Measurements from ENCODE around the gene TENT4B.
A peak's percentile ranks its signal among the peaks of the same experiment; 100 is the strongest.
"Not testable (repeated sequence)": the region's sequence is repeated elsewhere in the genome, so short reads cannot be mapped to it uniquely, and the experiment has no call there.

Gene TENT4B

DNA sequence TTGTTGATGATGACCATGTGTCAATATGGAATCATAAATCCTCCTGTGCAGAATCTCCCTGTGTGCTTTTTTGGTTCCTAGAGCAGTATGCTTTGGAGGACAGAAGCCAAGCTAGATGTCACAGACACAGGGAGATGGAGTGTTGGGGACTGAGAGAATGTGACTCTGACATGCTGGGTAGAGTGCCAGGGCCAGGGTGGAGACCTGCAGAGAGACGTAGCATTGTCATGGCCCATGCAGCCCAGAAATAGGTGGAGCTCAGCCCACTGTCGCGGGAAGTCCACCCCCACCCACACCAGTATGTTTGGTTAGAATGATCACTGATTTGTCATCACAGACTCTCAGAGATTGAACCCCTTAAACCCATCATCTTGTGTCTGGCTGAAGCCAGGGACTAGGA, 74.0 kb downstream of the TENT4B start:
- Mint-ChIP-seq H3K36me3 (ENCODE audit: low read depth) (peaks cover 16% of the 10 kb centered on the region), H3K27me3 (no peaks in the 10 kb centered on the region), H3K4me1 (peaks cover 19% of the 10 kb centered on the region), H3K4me3 (no peak overlapping the region), H3K27ac (no peak overlapping the region), H3K9me3 (no peaks in the 10 kb centered on the region)
- peak; percentile 49 for ATAC-seq
- no peak for DNase-seq

DNA sequence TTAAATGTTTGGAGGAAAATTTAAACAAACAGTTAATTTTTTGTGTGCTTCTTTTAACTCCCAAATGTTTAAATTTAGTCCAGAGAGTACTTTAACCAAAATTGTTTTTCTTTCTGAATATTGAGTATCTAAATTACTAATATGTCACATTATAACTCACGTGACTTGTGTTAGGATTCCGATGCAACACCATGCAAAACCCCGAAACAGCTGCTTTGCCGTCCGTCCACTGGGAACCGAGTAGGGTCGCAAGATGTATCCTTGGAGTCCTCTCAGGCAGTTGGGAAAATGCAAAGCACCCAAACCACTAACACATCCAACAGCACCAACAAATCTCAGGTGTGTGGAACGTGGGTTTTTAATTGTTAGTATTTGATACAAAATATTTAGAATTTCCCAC, 74.6 kb downstream of the TENT4B start:
- Mint-ChIP-seq H3K9me3 (no peaks in the 10 kb centered on the region), H3K4me1 (peaks cover 19% of the 10 kb centered on the region), H3K27ac (no peak overlapping the region), H3K36me3 (ENCODE audit: low read depth) (peaks cover 16% of the 10 kb centered on the region), H3K4me3 (no peak overlapping the region), H3K27me3 (no peaks in the 10 kb centered on the region)
- DNase-seq (no peak), ATAC-seq (no peak)

DNA sequence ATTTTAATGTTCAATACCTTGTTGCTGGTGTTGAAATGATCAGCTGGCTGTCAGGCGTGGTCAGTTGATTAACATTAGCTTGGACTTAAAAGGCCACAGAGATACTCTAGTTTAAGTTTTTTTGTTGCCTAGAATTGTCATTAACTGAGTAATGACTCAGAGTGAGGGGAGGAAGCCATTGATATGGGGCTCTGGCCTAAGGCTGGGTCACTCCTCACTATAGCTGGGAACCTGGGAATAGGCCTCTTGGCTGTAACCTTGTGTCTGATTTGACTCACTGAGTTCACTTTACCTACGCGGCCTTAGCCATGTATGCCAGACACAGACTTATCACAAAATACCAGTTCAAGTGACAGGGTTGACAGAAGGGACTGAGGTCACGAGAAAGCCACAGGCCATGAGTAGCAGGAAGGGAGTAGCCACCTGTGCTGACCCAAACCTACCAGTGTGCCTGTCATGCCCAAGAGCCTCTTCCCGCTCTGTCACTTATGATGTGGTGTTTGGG, 75.3 kb downstream of the TENT4B start:
- peaks cover 19% of the 10 kb centered on the region for H3K4me1 Mint-ChIP-seq
- peaks cover 16% of the 10 kb centered on the region for H3K36me3 Mint-ChIP-seq (ENCODE audit: low read depth)
- ATAC-seq (peak; percentile 77), DNase-seq (no peak)
- no peak overlapping the region for H3K27ac Mint-ChIP-seq
- H3K9me3 Mint-ChIP-seq: no peaks in the 10 kb centered on the region
- H3K27me3 Mint-ChIP-seq: no peaks in the 10 kb centered on the region
- no peak overlapping the region for H3K4me3 Mint-ChIP-seq

DNA sequence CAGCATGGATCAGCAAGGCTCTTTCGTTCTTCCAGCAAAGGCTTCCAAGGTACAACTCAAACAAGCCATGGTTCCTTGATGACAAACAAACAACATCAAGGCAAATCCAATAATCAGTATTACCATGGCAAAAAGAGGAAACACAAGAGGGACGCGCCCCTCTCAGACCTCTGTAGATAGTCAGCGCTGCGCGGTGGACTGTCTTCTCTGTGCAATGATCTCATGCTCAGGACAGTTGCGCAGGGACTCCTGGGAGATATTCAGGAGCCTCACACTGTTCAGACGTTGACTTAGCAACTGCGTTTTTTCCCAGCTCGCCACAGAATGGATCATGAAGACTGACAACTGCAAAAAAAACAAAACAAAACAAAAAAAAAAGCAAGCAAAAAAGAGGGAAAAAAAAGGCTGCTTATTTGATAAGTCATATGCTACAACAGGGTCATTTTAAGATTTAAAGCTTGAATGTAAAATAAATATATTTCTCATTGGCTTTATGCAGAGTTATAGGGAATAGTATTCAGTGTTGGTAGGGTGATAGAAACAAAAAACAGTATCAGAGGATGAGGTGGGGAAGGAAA, 76.1 kb downstream of the TENT4B start:
- Mint-ChIP-seq H3K27me3 (no peaks in the 10 kb centered on the region), H3K36me3 (ENCODE audit: low read depth) (peaks cover 16% of the 10 kb centered on the region), H3K4me3 (no peak overlapping the region), H3K9me3 (no peaks in the 10 kb centered on the region), H3K4me1 (peaks cover 19% of the 10 kb centered on the region), H3K27ac (no peak overlapping the region)
- ATAC-seq (no peak), DNase-seq (no peak)

DNA sequence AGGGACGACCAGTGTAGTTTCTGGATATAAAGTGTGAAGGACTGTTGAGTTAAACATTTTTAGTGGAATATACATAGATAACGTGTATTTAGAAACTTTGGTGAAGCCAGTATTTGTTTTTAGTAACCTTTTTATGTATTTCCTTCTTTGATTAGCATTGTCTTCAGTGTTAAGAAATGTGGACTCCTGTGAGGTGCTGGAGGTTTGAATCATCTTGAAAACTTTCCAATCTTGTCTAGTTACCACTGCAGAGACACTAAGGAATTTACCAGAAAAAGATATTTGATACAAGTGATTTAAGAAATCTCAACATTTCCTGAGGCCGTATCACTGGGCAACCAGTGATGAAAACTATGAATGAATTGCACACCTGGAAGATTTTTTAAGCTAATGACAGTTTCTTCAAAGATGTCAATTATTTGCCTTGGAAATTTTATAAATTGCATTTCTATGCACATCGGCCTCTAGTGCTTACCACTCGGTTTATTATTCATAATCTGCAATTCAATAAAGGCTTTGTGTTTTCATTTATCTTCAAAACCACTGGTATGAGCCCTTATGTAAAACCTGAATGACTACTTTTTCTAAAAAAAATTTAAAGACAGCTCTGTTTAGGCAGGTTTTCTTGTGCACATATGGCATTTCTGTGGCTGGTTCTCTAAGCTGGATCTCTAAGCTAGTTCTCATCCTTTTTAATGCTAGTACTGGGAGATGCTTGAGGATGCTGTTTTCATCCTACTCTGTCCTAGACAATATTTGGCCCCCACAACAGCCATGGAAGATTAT, 81.9 kb downstream of the TENT4B start:
- no peaks in the 10 kb centered on the region for H3K9me3 Mint-ChIP-seq
- no peak for ATAC-seq
- H3K4me3 Mint-ChIP-seq: no peak overlapping the region
- H3K4me1 Mint-ChIP-seq: no peaks in the 10 kb centered on the region
- H3K27ac Mint-ChIP-seq: no peak overlapping the region
- H3K27me3 Mint-ChIP-seq: no peaks in the 10 kb centered on the region
- peaks cover 1% of the 10 kb centered on the region for H3K36me3 Mint-ChIP-seq (ENCODE audit: low read depth)
- DNase-seq: no peak

DNA sequence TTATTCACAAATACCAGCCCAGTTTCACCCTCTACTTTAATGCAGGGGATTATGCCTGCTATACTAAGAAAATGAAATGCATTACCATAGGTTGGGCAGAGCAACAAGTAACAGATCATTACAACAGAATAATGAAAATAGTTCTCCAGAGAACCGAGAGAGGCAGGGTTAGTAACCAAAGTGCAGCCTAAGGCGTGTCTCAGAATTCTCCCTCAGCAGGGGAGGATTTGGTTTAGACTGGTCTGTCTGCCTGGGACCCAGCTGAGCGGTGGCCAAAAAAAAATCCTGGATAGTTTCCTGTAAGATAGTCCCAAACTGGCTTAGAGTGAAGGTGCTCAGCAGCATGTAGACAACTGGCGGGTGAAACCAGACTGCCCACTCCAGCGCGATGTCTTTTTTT, 82.5 kb downstream of the TENT4B start:
- DNase-seq (no peak), ATAC-seq (no peak)
- Mint-ChIP-seq H3K4me3 (no peak overlapping the region), H3K4me1 (no peaks in the 10 kb centered on the region), H3K36me3 (ENCODE audit: low read depth) (peaks cover 1% of the 10 kb centered on the region), H3K9me3 (no peaks in the 10 kb centered on the region), H3K27ac (no peak overlapping the region), H3K27me3 (no peaks in the 10 kb centered on the region)

DNA sequence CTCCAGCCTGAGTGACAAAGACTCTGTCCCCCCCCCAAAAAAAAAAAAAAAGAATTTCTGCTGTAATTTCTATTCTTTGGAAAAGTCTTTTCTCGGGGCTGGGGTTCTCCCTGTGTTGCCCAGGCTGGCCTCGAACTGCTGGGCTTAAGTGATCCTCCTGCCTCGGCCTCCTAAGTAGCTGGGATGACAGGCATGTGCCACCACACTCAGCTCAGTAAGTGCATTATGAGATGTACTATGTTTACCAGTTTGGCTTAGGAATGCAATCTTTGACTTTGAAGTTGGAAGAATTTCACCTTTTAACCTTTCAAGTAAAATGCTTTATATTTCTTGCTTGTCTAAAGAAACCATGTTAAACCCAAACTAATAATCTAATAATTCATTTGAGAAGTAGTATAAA, 85.2 kb downstream of the TENT4B start:
- Mint-ChIP-seq H3K27me3 (peaks cover 1% of the 10 kb centered on the region), H3K27ac (no peak overlapping the region), H3K9me3 (no peaks in the 10 kb centered on the region), H3K36me3 (ENCODE audit: low read depth) (no peaks in the 10 kb centered on the region), H3K4me3 (no peak overlapping the region), H3K4me1 (no peaks in the 10 kb centered on the region)
- ATAC-seq: no peak
- no peak for DNase-seq

DNA sequence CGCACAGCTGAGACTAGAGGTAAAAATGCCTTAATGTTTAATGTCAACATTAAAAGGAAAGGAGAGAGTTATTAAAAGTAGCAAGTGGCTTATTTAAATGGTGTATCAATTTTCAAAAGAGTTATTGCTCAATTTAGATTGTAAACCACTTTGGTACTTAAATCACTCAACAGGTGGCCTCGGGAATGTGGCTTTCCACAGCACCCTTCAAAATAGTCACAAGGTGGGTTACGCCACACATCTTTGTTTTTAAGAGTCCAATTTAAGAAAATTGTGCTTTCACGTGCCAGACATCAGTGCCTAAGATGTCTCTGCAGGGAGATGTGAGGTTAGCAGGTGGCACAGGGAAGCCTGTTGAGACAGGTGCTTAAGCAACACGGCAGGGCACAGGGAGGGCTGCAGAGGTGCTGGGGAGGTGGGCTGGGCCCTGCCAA, 85.8 kb downstream of the TENT4B start:
- ATAC-seq: no peak
- no peak for DNase-seq
- Mint-ChIP-seq H3K4me3 (no peak overlapping the region), H3K4me1 (no peaks in the 10 kb centered on the region), H3K9me3 (no peaks in the 10 kb centered on the region), H3K36me3 (ENCODE audit: low read depth) (no peaks in the 10 kb centered on the region), H3K27me3 (peaks cover 1% of the 10 kb centered on the region), H3K27ac (no peak overlapping the region)

DNA sequence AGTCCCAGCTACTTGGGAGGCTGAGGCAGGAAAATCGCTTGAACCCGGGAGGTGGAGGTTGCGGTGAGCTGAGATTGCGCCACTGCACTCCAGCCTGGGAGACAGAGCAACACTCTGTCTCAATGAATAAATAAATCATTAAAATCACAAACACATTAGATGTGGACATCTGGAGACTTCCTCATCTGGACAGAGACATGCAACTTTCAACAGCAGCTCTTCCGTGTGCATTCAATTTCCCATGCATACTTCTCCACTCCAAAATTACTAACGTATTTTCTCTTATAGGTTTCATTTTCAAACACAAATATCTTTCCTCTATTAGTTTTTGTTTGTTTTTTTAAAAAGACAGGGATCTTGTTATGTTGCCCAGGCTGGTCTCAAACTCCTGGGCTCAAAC, 89.9 kb downstream of the TENT4B start:
- not testable (repeated sequence) for DNase-seq; H3K9me3 Mint-ChIP-seq; H3K4me3 Mint-ChIP-seq; H3K27ac Mint-ChIP-seq; ATAC-seq; H3K27me3 Mint-ChIP-seq; H3K36me3 Mint-ChIP-seq (ENCODE audit: low read depth); H3K4me1 Mint-ChIP-seq

DNA sequence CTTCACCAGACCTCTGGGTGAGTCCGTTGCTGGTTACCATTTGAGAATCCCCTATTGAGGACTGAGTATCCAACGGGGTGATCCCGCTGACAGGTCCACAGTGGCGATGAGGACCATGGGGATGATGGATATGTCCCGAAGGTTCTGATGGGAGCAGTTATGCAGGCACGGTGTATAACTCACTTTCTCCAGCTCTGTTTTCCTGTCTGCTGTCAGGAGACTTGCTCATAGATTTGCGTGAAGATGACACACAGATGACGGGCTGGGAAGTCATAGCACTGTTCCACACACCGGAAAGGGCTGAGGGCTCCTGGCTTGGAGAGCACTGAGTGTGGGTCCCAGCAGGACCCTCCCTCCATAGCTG, 91.0 kb downstream of the TENT4B start:
- no peaks in the 10 kb centered on the region for H3K9me3 Mint-ChIP-seq
- ATAC-seq: no peak
- peaks cover 7% of the 10 kb centered on the region for H3K4me1 Mint-ChIP-seq
- H3K36me3 Mint-ChIP-seq (ENCODE audit: low read depth): no peaks in the 10 kb centered on the region
- no peak overlapping the region for H3K4me3 Mint-ChIP-seq
- DNase-seq: no peak
- peaks cover 5% of the 10 kb centered on the region for H3K27me3 Mint-ChIP-seq
- H3K27ac Mint-ChIP-seq: no peak overlapping the region

DNA sequence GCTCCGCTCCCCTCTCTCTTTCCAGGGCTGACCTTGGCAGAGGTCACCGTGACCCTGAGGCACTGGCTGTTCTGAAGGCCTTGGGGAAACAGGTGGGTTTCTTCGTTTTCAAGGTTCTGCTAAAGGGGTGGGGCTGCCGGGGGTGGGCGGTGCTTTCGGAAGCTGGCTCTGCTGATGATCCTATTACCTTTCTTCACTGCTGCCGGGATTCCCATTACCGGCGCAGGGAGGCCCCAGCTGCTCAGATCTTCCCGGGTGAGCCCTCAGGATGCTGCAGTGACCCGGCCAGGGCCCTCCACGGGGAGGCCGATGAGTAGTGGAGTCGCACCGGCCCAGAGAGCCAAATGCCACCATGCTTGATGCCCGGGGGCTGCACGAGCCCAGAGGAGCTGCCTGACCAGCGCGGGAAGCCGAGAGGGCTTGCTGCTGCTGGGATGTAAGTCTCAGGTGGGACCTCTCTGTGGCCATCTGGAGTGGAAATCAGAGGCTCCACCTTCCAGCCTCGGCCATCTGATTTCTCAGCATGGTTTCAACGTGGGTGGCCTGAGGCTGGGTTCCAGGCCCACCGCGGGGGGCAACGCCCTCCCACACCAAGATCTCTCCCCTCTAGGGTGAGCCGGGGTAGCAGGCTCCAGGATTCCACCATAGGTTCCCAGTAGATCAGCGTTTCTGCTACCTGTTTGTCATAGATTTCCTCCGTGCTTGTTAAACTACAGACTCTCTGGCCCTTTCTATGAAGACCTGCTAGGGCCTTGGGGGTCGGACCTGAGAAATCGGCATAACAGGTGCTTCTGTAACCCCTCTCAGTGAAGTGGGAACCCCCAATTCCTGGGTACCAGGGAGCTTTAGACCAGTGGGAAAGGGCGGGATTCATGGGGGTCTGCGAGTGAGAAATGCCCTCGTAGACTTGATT, 91.7 kb downstream of the TENT4B start:
- Mint-ChIP-seq H3K27ac (peak overlapping the region; percentile 81), H3K36me3 (ENCODE audit: low read depth) (no peaks in the 10 kb centered on the region), H3K27me3 (peaks cover 5% of the 10 kb centered on the region), H3K4me3 (peak overlapping the region; percentile 78), H3K4me1 (peaks cover 7% of the 10 kb centered on the region), H3K9me3 (no peaks in the 10 kb centered on the region)
- no peak for ATAC-seq
- DNase-seq: no peak

DNA sequence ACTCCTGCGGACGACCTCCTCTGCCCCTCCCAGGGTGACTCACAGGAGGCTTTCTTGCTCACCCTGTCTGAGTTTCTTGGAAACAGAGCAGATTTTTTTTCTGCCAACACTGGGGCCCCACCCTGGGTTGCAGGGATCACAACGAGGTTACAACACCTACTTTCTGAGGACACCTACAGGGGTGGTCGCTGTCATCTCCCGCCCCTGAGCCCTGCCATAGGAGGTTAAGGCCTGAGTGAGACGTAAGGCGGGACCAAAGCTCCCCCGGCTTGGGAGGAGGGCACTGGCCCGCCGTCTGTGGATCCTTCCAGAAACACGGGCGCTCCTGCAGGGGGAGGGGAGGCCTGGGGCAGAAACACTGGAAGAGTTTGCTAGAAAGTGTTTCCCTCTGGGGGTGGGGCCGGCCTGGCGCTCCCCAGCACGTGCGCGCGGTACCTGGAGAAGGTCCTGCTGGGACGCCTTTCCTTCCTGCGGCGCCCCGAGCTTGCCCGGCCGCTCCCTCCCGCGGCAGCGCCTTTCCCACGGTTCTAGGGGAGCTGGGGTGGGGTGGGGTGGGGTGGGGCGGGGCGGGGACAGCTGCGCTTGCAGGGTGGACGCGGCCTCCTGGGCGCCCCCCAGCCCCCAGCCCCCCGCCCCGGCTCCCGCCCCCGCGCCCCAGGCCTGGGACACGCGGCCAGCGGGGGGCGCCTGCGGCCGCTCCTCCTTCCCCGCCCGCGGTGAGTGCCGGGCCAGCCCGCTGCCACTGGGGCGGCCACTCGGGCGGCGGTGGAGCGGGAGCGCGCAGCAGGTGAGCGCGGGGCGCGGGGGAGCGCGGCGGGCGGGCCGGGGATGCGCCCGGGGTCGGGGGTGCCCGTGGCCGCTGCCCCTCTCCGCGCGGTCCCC, 92.6 kb downstream of the TENT4B start:
- DNase-seq: peak; percentile 66
- peak overlapping the region; percentile 81 for H3K27ac Mint-ChIP-seq
- H3K36me3 Mint-ChIP-seq (ENCODE audit: low read depth): no peaks in the 10 kb centered on the region
- H3K4me3 Mint-ChIP-seq: peak overlapping the region; percentile 78
- peaks cover 5% of the 10 kb centered on the region for H3K27me3 Mint-ChIP-seq
- peak; percentile 89 for ATAC-seq
- peaks cover 7% of the 10 kb centered on the region for H3K4me1 Mint-ChIP-seq
- no peaks in the 10 kb centered on the region for H3K9me3 Mint-ChIP-seq

DNA sequence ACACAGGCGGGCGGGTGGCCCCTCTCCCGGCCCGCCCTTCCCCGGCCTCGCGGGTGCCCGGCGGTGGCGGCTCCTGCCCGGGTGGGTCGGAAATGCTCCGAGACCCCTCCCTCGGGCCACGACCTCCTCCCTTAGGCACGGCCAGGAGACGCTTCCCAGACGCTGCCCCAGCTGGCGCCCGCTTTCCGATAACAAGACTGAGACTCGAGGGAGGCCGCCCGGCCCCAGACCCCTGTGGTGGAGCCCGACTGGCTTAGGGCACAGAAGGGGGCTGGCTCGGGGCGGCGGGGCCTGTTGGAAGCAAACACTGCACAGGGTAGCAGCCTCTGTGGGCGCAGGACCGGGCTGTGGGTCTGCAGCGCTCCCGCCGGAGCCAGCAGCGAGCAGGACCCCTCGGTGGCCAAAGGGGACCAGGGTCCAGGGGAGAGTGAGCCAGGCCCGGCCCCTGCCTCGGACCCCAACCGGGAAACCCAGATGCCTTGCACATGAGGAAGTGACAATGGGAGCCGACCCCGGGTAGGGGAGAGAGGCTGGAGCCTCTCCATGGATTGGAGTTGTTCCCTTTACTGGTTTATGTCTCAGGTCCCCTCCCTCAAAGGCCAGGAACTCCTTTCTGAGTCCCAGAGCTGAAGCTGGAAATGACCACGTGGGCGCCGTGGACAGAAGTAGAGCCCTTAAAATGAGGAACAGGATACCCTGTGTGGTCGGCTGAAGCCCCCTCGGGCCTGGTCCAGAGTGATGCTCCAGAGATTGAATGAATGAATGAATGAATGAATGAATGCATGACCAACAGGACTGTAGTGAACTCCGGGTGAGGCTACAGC, 93.4 kb downstream of the TENT4B start:
- Mint-ChIP-seq H3K4me1 (peaks cover 10% of the 10 kb centered on the region), H3K27me3 (peaks cover 5% of the 10 kb centered on the region), H3K4me3 (peak overlapping the region; percentile 59), H3K36me3 (ENCODE audit: low read depth) (no peaks in the 10 kb centered on the region), H3K9me3 (no peaks in the 10 kb centered on the region), H3K27ac (peak overlapping the region; percentile 35)
- DNase-seq (no peak), ATAC-seq (peak; percentile 5)

Data from activated naive CD8-positive, alpha-beta T cell treated with anti-CD3 and anti-CD28 coated beads, Interleukin-2, amount 50 U/mL, for 24 hours (primary cell).